Lower leg skin (tissue), 4 donors: ENCODE data around the gene ZGLP1. TPM values are rescaled to one million over a fixed set of nuclear protein-coding genes. Genes with fewer than 3 reads are reported as not detected.

Source experiments
- DNase-seq, 2 donors: peaks; one replicate each; pipeline ENCODE4 v3.0.0-alpha.2; 2019; ENCODE audit warnings: low spot score in 2 of 2
- H3K4me3 ChIP-seq: fragments of 200-600 bp; sonication (generic); 2 replicates; pipeline ENCODE4 v1.5.1; 2017; ENCODE audit warnings: mild to moderate bottlenecking, low read depth; ENCODE audit not compliant: poor library complexity, severe bottlenecking
- CTCF ChIP-seq, 3 donors: fragments of 450-650 bp; IDR thresholded peaks; one replicate each; pipeline ENCODE4 v1.5.1; 2016; ENCODE audit warnings: antibody characterized with exemption in 3 of 3, mild to moderate bottlenecking in 3 of 3, moderate library complexity in 2 of 3
- POLR2A ChIP-seq, 2 donors: fragments of 450-650 bp; IDR thresholded peaks; one replicate each; pipeline ENCODE4 v1.6.1; 2016 to 2017; ENCODE audit warnings: antibody characterized with exemption in 2 of 2, mild to moderate bottlenecking in 1 of 2, moderate library complexity in 1 of 2
- WGBS, 2 donors: methylation state at CpG; one replicate each; pipeline ENCODE4 v1.1.5; 2018; 5-methylcytosine and 5-hydroxymethylcytosine counted together
- intact Hi-C: fragments of 100-400 bp; cut with DNase I; formaldehyde crosslinking; loops from one replicate; pipeline ENCODE4 v1.15.0; 2023; ENCODE audit warnings: low total_unique reads
- total RNA-seq, 4 donors: library from RNA; depleted of rRNA; stranded (reverse); fragments of >200 nt; gene quantifications; one replicate each; pipeline ENCODE4 v1.1.0, GENCODE V29; 2016

Gene ZGLP1
- total RNA-seq, 4 donors from 2014 or later = 2.2 to 3.8 (median 2.8) TPM; not detected in 1

GRCh38 chr19:10277795-10278589, 31.6 kb downstream of the ZGLP1 start:
- no peak overlapping the region for H3K4me3 ChIP-seq
- no peak for TF ChIP-seq POLR2A (IDR thresholded peaks at IDR 0.05)
- TF ChIP-seq CTCF (IDR thresholded peaks at IDR 0.05) = no peak
- DNase-seq = no peak
- WGBS, 2 donors = 92% methylated on average over 9 of the region's 9 CpGs
- intact Hi-C loops = no loop called here

DNA sequence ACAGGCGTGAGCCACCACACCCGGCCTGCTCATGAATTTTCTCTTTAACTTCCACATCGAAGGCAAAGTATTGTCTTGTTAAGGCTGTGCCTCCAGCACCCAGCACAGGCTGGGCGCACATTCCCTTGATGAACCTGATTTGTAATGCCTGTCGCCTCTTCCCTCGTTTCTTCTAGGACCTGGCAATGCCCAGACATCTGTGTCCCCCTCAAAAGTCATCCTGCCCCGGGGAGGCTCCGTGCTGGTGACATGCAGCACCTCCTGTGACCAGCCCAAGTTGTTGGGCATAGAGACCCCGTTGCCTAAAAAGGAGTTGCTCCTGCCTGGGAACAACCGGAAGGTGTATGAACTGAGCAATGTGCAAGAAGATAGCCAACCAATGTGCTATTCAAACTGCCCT, 35.0 kb downstream of the ZGLP1 start:
- 80 to 82% methylated on average over 10 of the region's 10 CpGs for WGBS, 2 donors
- DNase-seq = no peak
- TF ChIP-seq CTCF (IDR thresholded peaks at IDR 0.05) = no peak
- H3K4me3 ChIP-seq = no peak overlapping the region
- intact Hi-C loops = no loop called here

DNA sequence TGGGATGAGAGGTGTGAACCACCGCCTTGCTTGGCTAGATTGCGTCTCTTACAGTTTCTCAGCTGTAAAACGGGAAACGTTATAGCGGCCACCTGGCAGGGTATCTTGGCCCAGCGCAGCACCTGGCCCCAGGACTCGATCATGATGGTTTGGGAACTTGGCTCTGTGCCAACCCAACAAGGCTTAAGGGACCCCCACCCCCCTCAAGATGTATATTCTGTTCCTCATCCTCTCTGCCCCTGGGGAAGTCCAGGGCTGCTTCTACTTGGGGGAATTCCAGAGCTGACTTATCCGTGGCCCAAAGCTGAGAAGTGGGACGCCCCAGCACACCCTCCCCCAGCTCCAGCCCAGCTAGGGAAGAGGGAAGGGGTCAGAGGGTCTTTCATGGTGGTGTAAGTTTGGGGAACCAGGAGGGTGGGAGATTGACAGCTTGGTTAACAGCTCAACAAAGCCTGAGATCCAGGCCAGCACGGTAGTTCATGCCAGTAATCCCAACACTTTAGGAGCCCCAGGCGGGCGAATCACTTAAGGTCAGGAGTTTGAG, 38.0 kb downstream of the ZGLP1 start:
- intact Hi-C loops = no loop called here
- TF ChIP-seq CTCF (IDR thresholded peaks at IDR 0.05) (no peak), POLR2A (IDR thresholded peaks at IDR 0.05) (no peak)
- WGBS, 2 donors = 30 to 36% methylated on average over 12 of the region's 12 CpGs
- H3K4me3 ChIP-seq = peak overlapping the region; percentile 35
- DNase-seq = peak in 1 of 2 donors; percentile 87

DNA sequence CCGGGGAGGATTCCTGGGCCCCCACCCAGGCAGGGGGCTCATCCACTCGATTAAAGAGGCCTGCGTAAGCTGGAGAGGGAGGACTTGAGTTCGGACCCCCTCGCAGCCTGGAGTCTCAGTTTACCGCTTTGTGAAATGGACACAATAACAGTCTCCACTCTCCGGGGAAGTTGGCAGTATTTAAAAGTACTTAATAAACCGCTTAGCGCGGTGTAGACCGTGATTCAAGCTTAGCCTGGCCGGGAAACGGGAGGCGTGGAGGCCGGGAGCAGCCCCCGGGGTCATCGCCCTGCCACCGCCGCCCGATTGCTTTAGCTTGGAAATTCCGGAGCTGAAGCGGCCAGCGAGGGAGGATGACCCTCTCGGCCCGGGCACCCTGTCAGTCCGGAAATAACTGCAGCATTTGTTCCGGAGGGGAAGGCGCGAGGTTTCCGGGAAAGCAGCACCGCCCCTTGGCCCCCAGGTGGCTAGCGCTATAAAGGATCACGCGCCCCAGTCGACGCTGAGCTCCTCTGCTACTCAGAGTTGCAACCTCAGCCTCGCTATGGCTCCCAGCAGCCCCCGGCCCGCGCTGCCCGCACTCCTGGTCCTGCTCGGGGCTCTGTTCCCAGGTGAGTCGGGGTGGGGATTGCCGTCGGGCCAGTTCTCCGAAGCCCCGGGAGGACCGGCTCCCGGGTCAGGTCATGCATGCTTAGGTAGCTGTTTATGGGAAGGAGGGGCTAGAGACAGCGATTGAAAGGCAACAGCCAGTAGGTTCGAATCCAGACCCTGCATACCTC, 38.8 kb downstream of the ZGLP1 start, which contains the start of gene ICAM1:
Gene ICAM1 (plus strand): TSS at position 505 of the 779 bp plus-strand sequence. CDS start 40 bp downstream, at position 545.
- peak within 1 kb of the TSS; percentile 35 for H3K4me3 ChIP-seq
- WGBS, 2 donors = 4 to 7% methylated on average over 19 to 46 of the region's 51 CpGs
- peak; percentile 83 to 98 for DNase-seq
- TF ChIP-seq POLR2A (IDR thresholded peaks at IDR 0.05) = no peak
- TF ChIP-seq CTCF (IDR thresholded peaks at IDR 0.05) = no peak
- intact Hi-C loops = no loop called here

DNA sequence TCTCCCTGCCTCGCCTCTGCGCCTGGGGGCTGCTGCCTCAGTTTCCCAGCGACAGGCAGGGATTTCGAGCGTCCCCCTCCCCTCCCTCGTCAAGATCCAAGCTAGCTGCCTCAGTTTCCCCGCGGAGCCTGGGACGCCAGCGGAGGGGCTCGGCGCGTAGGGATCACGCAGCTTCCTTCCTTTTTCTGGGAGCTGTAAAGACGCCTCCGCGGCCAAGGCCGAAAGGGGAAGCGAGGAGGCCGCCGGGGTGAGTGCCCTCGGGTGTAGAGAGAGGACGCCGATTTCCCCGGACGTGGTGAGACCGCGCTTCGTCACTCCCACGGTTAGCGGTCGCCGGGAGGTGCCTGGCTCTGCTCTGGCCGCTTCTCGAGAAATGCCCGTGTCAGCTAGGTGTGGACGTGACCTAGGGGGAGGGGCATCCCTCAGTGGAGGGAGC, 39.4 kb downstream of the ZGLP1 start:
- intact Hi-C loops = no loop called here
- no peak for TF ChIP-seq CTCF (IDR thresholded peaks at IDR 0.05)
- no peak for TF ChIP-seq POLR2A (IDR thresholded peaks at IDR 0.05)
- DNase-seq = peak; percentile 58 to 95
- WGBS, 2 donors = 3% methylated on average over 23 to 29 of the region's 37 CpGs
- H3K4me3 ChIP-seq = peak overlapping the region; percentile 35
